PFSK-1 (cell line): ENCODE data around the gene CALCOCO1.

Experiments used
- FOXP2 ChIP-seq: optimal IDR thresholded peaks from 2 replicates; pipeline ENCODE3; 2011; ENCODE audit warnings: borderline replicate concordance, control low read depth, inconsistent platforms; ENCODE audit not compliant: insufficient read depth; ENCODE audit errors: extremely low read length, extremely low read depth
- POLR2AphosphoS5 ChIP-seq: IDR thresholded peaks from 2 replicates; pipeline ENCODE4 v1.6.1; 2012; ENCODE audit warnings: low read depth, mild to moderate bottlenecking, control low read depth, low read length, moderate library complexity
- REST ChIP-seq, 2 experiments: IDR thresholded peaks; 2 replicates each; pipeline versions ENCODE4 v1.6.1 to v1.8.0; 2011 to 2012; ENCODE audit warnings: low read depth in 2 of 2, low read length in 2 of 2, control low read depth in 1 of 2, inconsistent platforms in 1 of 2, mild to moderate bottlenecking in 1 of 2, moderate library complexity in 1 of 2; ENCODE audit not compliant: insufficient read depth in 1 of 2
- SIN3A ChIP-seq: IDR thresholded peaks from 2 replicates; pipeline ENCODE4 v1.6.1; 2012; ENCODE audit warnings: mild to moderate bottlenecking, low read length, moderate library complexity, borderline replicate concordance; ENCODE audit not compliant: insufficient read depth
- TAF1 ChIP-seq: IDR thresholded peaks from 2 replicates; pipeline ENCODE4 v1.6.1; 2012; ENCODE audit warnings: low read length, control low read depth, borderline replicate concordance; ENCODE audit not compliant: insufficient read depth

The CALCOCO1 gene

GRCh38 chr12:53675701-53676607 is 51.3 kb downstream of the CALCOCO1 start, which contains the start of gene ATP5MC2:
ATP5MC2 (minus strand) TSS chr12:53676083; CDS start chr12:53672614, 3,469 bp downstream.
- peak; percentile 96 for TF ChIP-seq TAF1
- TF ChIP-seq POLR2AphosphoS5, result peak; percentile 94
- peak; percentile 98 for TF ChIP-seq FOXP2
- TF ChIP-seq REST (IDR thresholded peaks at IDR 0.05; ENCODE audit: insufficient read depth in 1 of 2, low read depth in 2 of 2, low read length in 2 of 2), result peak in 1 of 2 experiments; percentile 64; a peak in 1 of 4 replicates
- 0 out of 2 replicates have a peak, but pooled peaks have one; percentile 57 for TF ChIP-seq SIN3A

- TF ChIP-seq FOXP2 (no peak), SIN3A (no peak), POLR2AphosphoS5 (no peak), TAF1 (no peak), REST (IDR thresholded peaks at IDR 0.05; ENCODE audit: insufficient read depth in 1 of 2, low read depth in 2 of 2, low read length in 2 of 2) (no peak)
These were observed 52.1 kb downstream of the CALCOCO1 start for GRCh38 chr12:53674977-53675700.

GRCh38 chr12:53670971-53671370 is 56.3 kb downstream of the CALCOCO1 start:
- TF ChIP-seq REST (IDR thresholded peaks at IDR 0.05; ENCODE audit: insufficient read depth in 1 of 2, low read depth in 2 of 2, low read length in 2 of 2), result no peak
- TF ChIP-seq FOXP2, result no peak
- no peak for TF ChIP-seq SIN3A
- TF ChIP-seq POLR2AphosphoS5, result no peak
- TF ChIP-seq TAF1, result no peak

GRCh38 chr12:53670308-53670707 is 56.9 kb downstream of the CALCOCO1 start:
- TF ChIP-seq SIN3A (no peak), POLR2AphosphoS5 (no peak), TAF1 (no peak), FOXP2 (no peak), REST (IDR thresholded peaks at IDR 0.05; ENCODE audit: insufficient read depth in 1 of 2, low read depth in 2 of 2, low read length in 2 of 2) (no peak)
